Erythroblast (primary cell): Measurements from ENCODE around the gene TMEM223.

Source experiments
- DNase-seq, 2 experiments: peaks; one replicate each; lab custom pipeline; 2025; lab: John Stamatoyannopoulos, UW
- GATA1 ChIP-seq: IDR thresholded peaks from 2 replicates; pipeline ENCODE4 v1.6.1; 2011; ENCODE audit warnings: low read depth, mild to moderate bottlenecking, control low read depth, low read length, moderate library complexity
- POLR2A ChIP-seq: IDR thresholded peaks from 2 replicates; pipeline ENCODE4 v1.6.1; 2011; ENCODE audit warnings: mild to moderate bottlenecking, low read length

Gene TMEM223

DNA sequence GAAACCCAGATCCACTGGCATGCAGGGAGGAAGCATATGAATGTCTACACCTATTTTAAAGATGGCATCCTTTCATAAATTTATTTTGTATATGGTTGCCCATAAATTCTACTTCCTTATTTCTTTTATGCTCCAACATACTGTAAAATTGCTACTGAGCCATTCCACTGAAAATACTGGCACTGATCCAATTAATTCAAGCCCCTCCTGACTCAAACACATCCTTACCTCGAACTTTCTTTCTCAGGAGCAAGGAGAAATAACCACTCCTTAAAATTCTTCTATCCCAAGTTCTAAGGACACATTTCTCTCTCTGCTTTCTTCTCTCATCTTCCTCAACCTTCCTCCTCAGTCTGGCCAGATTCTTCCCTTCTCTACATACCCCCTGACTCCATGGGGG lies 18.9 kb upstream of the TMEM223 start:
- no peak for DNase-seq
- TF ChIP-seq POLR2A = no peak
- no peak for TF ChIP-seq GATA1

DNA sequence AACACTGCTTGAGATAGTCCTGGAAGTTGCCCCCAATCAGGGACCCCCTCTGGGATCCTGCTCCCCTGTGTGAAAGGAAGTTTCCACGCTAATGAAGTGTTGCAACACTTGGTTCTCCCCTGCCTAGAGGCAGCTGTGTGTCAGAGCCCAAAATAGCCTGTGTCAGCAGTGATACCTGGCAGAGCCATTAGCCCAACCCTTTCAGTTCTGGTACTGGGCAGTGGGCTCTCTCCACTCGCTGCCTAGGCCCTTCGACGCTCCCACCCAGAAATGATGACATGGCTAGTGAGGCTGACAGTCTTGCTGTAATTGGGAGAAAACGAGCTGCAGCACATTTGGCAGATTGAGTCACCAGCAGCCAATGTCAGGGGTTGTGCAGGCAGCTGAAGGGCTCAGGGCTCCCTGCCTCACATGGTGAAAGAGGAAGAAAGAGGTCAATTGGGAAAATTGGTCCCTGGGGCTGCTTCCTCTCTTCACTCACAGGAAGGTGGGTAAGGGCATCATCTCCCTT lies 14.9 kb upstream of the TMEM223 start:
- TF ChIP-seq POLR2A (no peak), GATA1 (no peak)
- DNase-seq = no peak

DNA sequence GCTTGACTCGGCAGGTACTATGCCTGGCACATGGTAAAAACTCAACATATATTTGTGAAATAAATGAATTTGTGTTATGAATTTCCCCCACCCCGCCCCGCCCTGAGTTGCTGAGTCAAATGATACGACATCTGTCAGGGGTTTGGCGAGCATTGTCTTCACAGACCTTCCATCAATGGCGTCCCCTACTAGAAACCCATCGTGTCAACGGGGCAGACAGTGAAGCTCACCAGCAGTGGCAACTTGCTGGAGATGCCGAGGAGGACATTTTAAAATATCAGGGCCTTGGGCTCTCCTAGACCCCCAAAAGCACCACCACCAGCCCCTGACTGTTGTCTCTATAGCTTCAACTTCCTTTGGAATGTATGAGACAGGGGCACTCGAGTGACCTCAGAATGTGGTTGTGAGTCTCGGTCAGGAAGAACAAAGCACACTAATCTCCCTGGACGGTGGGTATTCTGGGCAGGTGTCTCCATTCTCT lies 14.2 kb upstream of the TMEM223 start:
- peak in 1 of 2 experiments; percentile 63 for DNase-seq
- TF ChIP-seq POLR2A = no peak
- TF ChIP-seq GATA1 = no peak

DNA sequence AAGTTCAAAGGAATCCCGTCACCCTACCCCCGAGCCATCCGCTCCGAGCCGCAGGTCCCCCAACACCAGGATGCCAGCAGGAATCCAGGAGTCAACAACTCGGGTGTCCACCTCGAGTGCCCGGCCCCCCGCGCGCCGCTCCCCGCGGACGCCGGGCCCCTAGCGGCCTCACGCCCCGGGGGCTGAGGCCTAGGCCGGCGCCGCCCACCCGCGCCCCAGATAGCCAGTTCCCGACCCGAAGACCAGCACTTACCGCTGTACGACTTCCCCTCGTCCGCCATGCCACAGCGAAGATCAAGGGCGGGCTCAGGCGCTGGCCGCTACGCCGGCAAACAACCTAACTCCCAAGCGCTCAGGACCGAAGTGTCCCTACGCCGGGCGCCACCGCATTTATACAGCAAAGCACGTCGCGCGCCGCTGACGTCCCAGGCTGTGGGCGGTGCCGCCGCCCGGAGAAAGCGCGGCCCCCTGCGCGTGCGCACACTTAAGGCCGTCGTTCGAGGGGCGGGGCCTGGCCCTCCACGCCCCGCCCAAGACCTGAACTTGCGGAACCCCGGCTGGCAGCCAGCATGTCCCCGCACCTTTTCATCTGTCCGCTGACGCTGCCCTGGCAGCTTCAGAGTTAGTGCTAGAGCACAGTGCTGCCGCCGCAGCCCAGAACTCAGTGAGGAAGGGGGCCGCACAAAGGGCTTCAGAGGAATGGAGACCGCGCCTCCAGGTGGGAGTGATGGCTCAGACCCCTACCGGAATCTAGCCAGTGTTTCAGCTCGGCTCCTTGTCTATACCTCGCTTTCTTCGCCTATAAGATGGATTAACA lies 13.5 kb upstream of the TMEM223 start, which contains the start of gene NXF1:
Gene NXF1, minus strand, starts transcription at position 365 of the 817 bp plus-strand sequence. Its CDS starts 84 bp downstream, at position 281.
- DNase-seq = peak; percentile 97 to 99
- TF ChIP-seq POLR2A = peak; percentile 100
- no peak for TF ChIP-seq GATA1

DNA sequence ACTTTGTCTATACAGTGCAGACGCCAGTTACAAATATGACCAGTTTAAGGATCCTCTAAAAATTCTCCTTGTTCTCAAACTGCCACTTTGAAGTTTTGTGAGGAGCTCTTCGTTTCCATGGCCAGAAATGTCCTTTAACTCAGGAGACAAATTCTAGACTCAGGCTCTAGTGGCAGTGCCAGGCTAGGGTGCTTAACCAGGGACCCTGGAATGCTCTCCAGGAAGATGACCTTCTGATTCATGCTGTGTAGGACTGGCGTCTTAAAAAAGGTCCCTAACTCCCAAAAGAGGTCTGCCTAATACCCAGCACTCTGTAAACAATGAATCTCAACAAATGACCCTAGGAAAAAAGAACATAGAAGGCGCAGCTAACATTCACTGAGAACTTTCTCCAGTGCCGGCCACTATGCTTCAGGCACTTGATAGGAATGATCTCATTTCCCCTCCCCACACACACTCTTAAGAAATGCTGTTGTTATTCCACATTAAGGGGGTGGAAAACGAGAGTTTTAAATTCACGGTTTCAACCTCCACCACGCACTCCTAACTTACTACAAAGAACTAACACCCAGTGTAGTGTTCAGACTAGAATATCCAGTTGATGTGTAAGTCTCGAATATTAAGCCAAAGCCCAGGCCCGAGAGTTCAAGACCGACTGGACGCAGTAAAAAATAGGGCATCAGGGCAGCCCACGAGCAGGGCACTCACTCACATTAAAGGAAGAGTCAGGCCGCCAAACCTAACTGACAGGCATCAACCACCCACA lies 12.7 kb upstream of the TMEM223 start:
- DNase-seq = peak in 1 of 2 experiments; percentile 80
- TF ChIP-seq POLR2A = no peak
- TF ChIP-seq GATA1 = no peak

DNA sequence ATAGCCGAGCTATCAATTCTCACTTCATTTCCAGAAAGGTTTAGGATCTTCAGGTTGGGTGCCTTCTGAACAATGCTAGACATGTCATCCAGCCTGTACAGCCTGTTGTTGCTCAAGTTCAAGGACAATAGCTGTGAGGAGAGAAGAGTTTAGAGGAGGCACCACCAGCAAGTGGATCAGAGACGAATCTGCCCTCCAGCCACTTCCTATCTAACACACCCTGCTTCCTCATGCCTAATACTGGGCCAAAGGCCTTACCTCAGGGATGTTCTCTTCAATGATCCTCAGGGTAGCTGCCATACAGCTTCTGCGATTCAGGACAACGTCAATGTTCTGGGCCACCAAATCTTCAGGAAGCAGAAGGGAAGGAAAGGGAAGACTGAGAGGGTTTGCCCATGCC lies 9.3 kb upstream of the TMEM223 start:
- no peak for DNase-seq

DNA sequence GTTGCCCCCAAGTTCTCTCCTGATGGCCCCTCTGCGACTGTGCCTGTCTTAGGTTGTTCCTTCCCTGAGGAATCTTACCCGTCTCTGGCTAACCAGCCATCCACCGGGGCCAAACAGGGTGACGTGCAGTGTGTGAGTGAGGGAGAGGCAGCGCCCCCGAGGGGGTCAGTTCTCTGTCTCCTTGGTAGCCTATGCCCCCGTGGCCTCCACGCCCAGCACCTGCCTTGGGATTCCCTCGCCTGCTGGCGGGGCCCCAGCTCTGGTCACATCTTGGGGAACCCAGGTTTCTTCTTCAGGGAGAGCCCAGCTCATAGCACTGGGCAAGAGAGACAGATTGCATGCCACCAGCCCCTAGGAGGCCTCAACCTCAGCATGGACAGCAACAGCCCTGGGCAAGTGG lies 7.7 kb upstream of the TMEM223 start:
- TF ChIP-seq GATA1 = no peak
- no peak for TF ChIP-seq POLR2A
- DNase-seq = no peak

More for the DNA sequence above, 9.3 kb upstream of the TMEM223 start:
- TF ChIP-seq POLR2A (no peak), GATA1 (no peak)

DNA sequence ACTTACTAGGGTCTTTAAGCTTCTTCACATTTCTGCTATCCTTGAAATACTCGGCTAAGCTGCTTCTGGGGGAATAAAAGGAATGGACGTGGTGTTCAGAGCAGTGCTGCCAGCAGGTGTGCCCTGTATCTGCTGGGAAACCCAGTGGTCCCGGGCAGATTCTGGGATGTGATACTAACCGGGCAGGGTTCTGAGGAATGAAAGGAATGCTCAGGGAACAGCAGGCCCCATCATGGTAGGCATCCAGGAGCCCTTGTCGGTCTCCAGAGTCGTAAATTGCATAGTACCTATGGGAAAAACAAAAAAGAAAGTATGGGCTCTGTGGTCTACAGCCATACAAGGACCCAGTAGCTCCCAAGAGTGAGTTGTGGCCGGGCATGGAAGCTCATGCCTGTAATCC lies 4.5 kb upstream of the TMEM223 start:
- TF ChIP-seq GATA1 (no peak), POLR2A (no peak)
- DNase-seq = no peak

DNA sequence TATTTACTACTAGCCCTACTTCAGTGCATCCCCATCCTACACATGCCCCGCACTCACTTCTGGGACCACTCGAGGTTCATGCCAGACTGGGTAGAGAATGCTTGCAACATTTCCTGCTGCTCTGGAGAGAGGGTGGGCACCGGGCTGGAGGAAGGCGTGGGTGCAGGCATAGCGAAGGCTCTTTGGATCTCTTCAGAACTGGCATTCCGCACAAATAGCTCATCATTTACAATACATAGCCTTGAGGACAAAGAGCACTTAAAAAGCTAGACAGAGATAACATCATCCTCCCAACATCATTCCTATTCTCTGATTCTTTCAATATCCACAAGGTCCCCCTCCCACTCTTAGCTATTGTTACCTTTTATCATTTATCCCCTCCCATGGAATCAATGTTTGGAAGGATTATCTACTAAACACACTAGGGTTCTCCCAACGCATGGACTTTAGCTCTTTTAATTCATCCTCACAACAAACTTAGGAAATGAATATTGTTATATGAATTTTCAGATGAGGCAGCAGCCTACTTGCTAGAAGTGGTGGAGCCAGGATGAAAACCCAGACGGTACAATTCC lies 2.5 kb upstream of the TMEM223 start:
- TF ChIP-seq POLR2A = no peak
- TF ChIP-seq GATA1 = no peak
- no peak for DNase-seq

DNA sequence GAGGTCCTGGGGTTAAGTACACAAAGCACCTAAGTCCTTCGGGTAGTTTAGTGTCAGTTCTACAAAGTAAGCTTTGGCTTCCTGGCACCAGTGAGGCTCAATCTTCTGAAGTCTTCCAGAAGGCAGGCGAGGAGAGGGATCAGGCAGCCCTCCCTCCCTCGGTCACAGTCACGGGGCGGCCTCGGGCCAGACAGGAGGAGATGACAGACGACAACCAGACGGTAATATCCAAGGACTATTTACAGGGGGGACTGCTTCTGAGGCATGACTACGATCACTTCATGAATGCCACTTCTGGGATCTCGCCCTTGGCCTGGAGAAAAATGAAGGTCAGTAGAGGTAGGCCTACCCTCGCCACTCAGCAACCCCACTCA lies 383 bp upstream of the TMEM223 start:
- TF ChIP-seq GATA1 (no peak), POLR2A (no peak)
- peak in 1 of 2 experiments; percentile 59 for DNase-seq

DNA sequence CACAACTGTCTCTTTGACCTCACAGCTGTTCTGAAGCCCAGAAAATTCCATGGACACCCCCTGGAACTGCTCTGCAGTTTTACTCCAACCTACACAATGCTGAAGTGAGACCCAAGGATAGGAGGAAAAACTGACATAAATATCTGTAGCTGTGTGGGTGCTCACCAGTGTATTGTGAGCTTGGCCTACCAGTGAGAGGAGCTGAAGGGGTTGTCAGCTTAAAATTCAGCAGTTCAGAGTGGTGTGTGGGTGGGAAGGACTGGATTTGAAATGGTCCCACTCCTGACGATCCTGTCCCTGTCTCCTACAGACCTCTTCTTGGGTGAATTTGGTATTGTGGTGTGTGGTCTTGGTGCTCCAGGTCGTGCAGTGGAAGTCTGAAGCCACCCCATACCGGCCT lies 2.2 kb downstream of the TMEM223 start:
- TF ChIP-seq POLR2A = no peak
- no peak for TF ChIP-seq GATA1

DNA sequence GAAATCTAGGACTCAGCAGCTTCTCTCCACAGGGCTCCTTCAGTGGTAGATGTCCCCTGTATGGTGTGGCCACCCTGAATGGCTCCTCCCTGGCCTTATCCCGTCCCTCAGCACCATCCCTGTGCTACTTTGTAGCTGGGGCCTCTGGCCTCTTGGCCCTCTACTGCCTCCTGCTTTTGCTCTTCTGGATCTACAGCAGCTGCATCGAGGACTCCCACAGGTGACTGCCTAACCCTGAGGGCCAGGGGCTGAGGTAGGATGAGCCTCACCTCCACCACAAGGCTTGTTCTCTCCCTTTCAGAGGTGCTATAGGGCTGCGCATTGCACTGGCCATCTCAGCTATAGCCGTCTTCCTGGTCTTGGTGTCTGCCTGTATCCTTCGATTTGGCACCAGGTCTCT lies 2.8 kb downstream of the TMEM223 start:
- TF ChIP-seq POLR2A (no peak), GATA1 (no peak)
- no peak for DNase-seq

More for the DNA sequence above, 2.2 kb downstream of the TMEM223 start:
- DNase-seq = no peak

DNA sequence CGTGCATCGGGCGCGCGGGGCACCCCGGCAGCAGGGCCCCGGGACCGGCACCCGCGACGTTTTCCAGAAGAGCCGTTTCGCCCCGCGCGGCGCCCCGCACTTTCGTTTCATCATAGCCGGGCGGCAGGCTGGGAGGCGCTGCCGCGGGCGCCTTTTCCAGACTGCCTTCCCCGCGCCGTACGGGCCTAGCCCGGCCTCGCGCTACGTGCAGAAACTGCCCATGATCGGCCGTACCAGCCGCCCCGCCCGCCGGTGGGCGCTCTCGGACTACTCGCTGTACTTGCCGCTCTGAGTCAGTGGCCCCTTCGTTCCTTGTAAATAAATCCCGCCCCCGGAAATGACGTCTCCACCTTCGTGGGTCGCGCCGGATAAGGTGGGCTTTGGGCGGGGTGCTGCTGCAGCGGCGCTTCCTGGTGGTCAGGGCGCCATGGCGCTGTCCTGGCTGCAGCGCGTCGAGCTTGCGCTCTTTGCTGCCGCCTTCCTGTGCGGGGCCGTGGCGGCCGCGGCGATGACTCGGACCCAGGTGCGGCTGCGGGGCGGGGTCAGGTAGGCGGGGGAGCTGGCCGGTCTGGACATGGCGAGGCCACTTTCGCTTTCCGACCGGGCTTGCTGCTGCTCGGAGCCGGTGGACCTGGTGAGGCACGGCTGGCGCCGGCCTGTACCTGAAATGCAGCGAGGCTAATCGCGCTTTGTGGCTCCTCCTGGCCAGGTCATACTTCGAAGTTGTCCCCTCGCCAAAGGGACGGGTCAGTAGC lies 4.6 kb downstream of the TMEM223 start, which contains the start of gene TMEM179B:
Gene TMEM179B, plus strand, starts transcription at position 398 of the 755 bp plus-strand sequence. Its CDS starts 30 bp downstream, at position 428.
- TF ChIP-seq POLR2A = peak; percentile 97
- TF ChIP-seq GATA1 = no peak
- peak; percentile 99 for DNase-seq
